ENCODE results near the gene LEP. TPM values are rescaled to one million over a fixed set of nuclear protein-coding genes. Genes with fewer than 3 reads are reported as not detected.

Gene LEP
- total RNA-seq, 4 donors from 2014 or later: 206 to 1,039 (median 584) TPM

GRCh38 chr7:128206017-128206746 lies 34.9 kb upstream of the LEP start:
- no peak for TF ChIP-seq CTCF (IDR thresholded peaks at IDR 0.05; ENCODE audit: low read depth)

- TF ChIP-seq CTCF (IDR thresholded peaks at IDR 0.05; ENCODE audit: low read depth): no peak
These were observed 34.2 kb upstream of the LEP start for GRCh38 chr7:128206747-128207500.

- TF ChIP-seq CTCF (IDR thresholded peaks at IDR 0.05; ENCODE audit: low read depth): no peak
These were observed 33.5 kb upstream of the LEP start for GRCh38 chr7:128207609-128208008.

- no peak for TF ChIP-seq CTCF (IDR thresholded peaks at IDR 0.05; ENCODE audit: low read depth)
These were observed 31.6 kb upstream of the LEP start for GRCh38 chr7:128209229-128210035.

- TF ChIP-seq CTCF (IDR thresholded peaks at IDR 0.05; ENCODE audit: low read depth): no peak
These were observed 31.1 kb upstream of the LEP start for GRCh38 chr7:128210036-128210347.

- no peak for TF ChIP-seq CTCF (IDR thresholded peaks at IDR 0.05; ENCODE audit: low read depth)
These were observed 30.2 kb upstream of the LEP start for GRCh38 chr7:128210590-128211570.
